ENCODE results near the gene DPH7. TPM values are rescaled to one million over a fixed set of nuclear protein-coding genes. Genes with fewer than 3 reads are reported as not detected.
"Not testable (repeated sequence)": the region's sequence is repeated elsewhere in the genome, so short reads cannot be mapped to it uniquely, and the experiment has no call there.

Gene DPH7
- total RNA-seq, 1 donor, result 20.3 TPM

- no peaks in the 10 kb centered on the region for H3K9me3 ChIP-seq (ENCODE audit: low read depth, low read length)
- peak; percentile 77 for DNase-seq (ENCODE audit: insufficient read length, low spot score, missing footprints)
- no peaks in the 10 kb centered on the region for H3K79me2 ChIP-seq (ENCODE audit: insufficient read depth, low read length)
- no peaks in the 10 kb centered on the region for H4K20me1 ChIP-seq (ENCODE audit: insufficient read depth, low read length)
- TF ChIP-seq, protein P1, sequence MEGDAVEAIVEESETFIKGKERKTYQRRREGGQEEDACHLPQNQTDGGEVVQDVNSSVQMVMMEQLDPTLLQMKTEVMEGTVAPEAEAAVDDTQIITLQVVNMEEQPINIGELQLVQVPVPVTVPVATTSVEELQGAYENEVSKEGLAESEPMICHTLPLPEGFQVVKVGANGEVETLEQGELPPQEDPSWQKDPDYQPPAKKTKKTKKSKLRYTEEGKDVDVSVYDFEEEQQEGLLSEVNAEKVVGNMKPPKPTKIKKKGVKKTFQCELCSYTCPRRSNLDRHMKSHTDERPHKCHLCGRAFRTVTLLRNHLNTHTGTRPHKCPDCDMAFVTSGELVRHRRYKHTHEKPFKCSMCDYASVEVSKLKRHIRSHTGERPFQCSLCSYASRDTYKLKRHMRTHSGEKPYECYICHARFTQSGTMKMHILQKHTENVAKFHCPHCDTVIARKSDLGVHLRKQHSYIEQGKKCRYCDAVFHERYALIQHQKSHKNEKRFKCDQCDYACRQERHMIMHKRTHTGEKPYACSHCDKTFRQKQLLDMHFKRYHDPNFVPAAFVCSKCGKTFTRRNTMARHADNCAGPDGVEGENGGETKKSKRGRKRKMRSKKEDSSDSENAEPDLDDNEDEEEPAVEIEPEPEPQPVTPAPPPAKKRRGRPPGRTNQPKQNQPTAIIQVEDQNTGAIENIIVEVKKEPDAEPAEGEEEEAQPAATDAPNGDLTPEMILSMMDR (IDR thresholded peaks at IDR 0.05; ENCODE audit: extremely low read depth, low read depth, low read length), result no peak
- H3K4me2 ChIP-seq (ENCODE audit: insufficient read depth, low read length), result no peak overlapping the region
- no peaks in the 10 kb centered on the region for H3K36me3 ChIP-seq (ENCODE audit: insufficient read depth, low read length)
- no peak overlapping the region for H3K27ac ChIP-seq (ENCODE audit: low read depth, low read length)
- H3K4me3 ChIP-seq (ENCODE audit: insufficient read depth, low read length), result no peak overlapping the region
- no peak overlapping the region for H2AFZ ChIP-seq (ENCODE audit: low read length)
- no peaks in the 10 kb centered on the region for H3K27me3 ChIP-seq (ENCODE audit: insufficient read depth, low read length)
- H3K4me1 ChIP-seq (ENCODE audit: insufficient read depth, low read length), result no peaks in the 10 kb centered on the region
These were observed 63.4 kb downstream of the DPH7 start for GRCh38 chr9:137515338-137515724.

DNA sequence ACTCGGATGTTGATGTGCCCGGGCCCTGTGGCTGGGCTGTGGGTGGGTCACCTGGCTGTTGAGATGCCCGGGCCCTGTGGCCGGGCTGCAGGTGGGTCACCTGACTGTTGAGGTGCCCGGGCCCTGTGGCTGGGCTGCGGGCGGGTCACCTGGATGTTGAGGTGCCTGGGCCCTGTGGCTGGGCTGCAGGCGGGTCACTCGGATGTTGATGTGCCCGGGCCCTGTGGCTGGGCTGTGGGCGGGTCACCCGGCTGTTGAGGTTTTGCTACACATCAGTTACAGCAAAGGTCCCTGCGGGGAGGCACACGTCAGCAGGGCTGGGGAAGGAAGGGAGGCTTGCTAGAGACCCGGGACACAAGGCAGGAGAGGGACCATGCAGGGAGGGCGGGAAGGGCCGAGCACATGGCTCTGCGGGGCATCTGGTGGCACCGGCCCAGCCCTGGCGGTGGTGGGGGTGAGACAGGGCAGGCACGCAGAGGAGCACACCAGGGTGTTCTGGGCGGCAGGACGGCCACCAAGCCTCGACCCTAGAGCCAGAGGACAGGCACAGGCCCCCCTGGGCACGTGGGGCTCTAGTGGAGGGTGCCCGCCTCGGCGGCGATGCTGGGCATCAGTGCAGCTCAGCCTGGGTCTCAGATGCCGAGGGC lies 63.9 kb downstream of the DPH7 start:
- no peaks in the 10 kb centered on the region for H3K4me1 ChIP-seq (ENCODE audit: insufficient read depth, low read length)
- no peak overlapping the region for H3K27ac ChIP-seq (ENCODE audit: low read depth, low read length)
- H4K20me1 ChIP-seq (ENCODE audit: insufficient read depth, low read length), result no peaks in the 10 kb centered on the region
- no peaks in the 10 kb centered on the region for H3K79me2 ChIP-seq (ENCODE audit: insufficient read depth, low read length)
- H2AFZ ChIP-seq (ENCODE audit: low read length), result no peak overlapping the region
- H3K4me3 ChIP-seq (ENCODE audit: insufficient read depth, low read length), result no peak overlapping the region
- TF ChIP-seq, protein P1 (IDR thresholded peaks at IDR 0.05; ENCODE audit: extremely low read depth, low read depth, low read length), result no peak
- no peaks in the 10 kb centered on the region for H3K36me3 ChIP-seq (ENCODE audit: insufficient read depth, low read length)
- no peak overlapping the region for H3K4me2 ChIP-seq (ENCODE audit: insufficient read depth, low read length)
- DNase-seq (ENCODE audit: insufficient read length, low spot score, missing footprints), result peak; percentile 70
- no peaks in the 10 kb centered on the region for H3K27me3 ChIP-seq (ENCODE audit: insufficient read depth, low read length)
- no peaks in the 10 kb centered on the region for H3K9me3 ChIP-seq (ENCODE audit: low read depth, low read length)

DNA sequence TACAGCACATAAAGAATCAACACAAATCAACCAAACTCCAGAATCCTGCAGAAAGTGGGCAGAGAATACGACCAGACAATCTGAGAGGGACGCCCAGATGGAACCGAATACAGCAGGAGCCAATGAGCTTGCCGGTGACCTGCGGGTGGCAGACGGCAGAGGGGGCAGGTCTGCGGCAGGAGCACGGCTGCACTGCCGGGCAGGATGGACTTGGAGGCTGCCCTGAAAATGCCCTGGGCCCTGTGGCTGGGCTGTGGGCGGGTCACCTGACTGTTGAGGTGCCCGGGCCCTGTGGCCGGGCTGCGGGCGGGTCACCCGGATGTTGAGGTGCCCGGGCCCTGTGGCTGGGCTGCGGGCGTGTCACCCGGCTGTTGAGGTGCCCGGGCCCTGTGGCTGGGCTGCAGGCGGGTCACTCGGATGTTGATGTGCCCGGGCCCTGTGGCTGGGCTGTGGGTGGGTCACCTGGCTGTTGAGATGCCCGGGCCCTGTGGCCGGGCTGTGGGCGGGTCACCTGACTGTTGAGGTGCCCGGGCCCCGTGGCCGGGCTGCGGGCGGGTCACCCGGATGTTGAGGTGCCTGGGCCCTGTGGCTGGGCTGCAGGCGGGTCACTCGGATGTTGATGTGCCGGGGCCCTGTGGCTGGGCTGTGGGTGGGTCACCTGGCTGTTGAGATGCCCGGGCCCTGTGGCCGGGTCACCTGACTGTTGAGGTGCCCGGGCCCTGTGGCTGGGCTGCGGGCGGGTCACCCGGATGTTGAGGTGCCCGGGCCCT lies 64.7 kb downstream of the DPH7 start:
- not testable (repeated sequence) for H3K9me3 ChIP-seq (ENCODE audit: low read depth, low read length); H3K4me1 ChIP-seq (ENCODE audit: insufficient read depth, low read length)
- peak; percentile 82 for DNase-seq (ENCODE audit: insufficient read length, low spot score, missing footprints)

DNA sequence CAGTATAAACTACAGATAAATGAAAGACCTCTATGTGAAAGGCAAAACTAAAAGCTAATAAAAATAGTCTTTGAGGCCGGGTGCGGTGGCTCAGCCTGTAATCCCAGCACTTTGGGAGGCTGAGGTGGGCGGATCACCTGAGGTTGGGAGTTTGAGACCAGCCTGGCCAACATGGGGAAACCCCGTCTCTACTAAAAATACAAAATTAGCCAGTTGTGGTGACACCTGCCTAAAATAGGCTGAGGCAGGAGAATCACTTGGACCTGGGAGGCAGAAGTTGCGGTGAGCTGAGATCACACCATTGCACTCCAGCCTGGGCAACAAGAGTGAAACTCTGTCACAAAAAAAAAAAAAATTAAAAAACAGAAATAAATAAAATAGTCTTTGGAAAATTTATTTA lies 65.6 kb downstream of the DPH7 start:
- peak overlapping the region; percentile 77 for H3K4me2 ChIP-seq (ENCODE audit: insufficient read depth, low read length)
- H3K36me3 ChIP-seq (ENCODE audit: insufficient read depth, low read length); H3K4me1 ChIP-seq (ENCODE audit: insufficient read depth, low read length); H3K9me3 ChIP-seq (ENCODE audit: low read depth, low read length); H3K27ac ChIP-seq (ENCODE audit: low read depth, low read length); DNase-seq (ENCODE audit: insufficient read length, low spot score, missing footprints); H2AFZ ChIP-seq (ENCODE audit: low read length); H3K27me3 ChIP-seq (ENCODE audit: insufficient read depth, low read length); H4K20me1 ChIP-seq (ENCODE audit: insufficient read depth, low read length); H3K4me3 ChIP-seq (ENCODE audit: insufficient read depth, low read length); H3K79me2 ChIP-seq (ENCODE audit: insufficient read depth, low read length): not testable (repeated sequence)

More for the DNA sequence above, 64.7 kb downstream of the DPH7 start:
- not testable (repeated sequence) for H3K36me3 ChIP-seq (ENCODE audit: insufficient read depth, low read length); H4K20me1 ChIP-seq (ENCODE audit: insufficient read depth, low read length); H3K27me3 ChIP-seq (ENCODE audit: insufficient read depth, low read length); H3K27ac ChIP-seq (ENCODE audit: low read depth, low read length); H3K79me2 ChIP-seq (ENCODE audit: insufficient read depth, low read length)
- peak overlapping the region; percentile 77 for H3K4me2 ChIP-seq (ENCODE audit: insufficient read depth, low read length)
- peak overlapping the region; percentile 68 for H3K4me3 ChIP-seq (ENCODE audit: insufficient read depth, low read length)
- H2AFZ ChIP-seq (ENCODE audit: low read length), result peak overlapping the region; percentile 93
